WTC11 (cell line): ENCODE results near the gene TCF7L1. TPM values are rescaled to one million over a fixed set of nuclear protein-coding genes. Genes with fewer than 3 reads are reported as not detected.

Experiments
- ATF1 ChIP-seq: sonication (generic); formaldehyde crosslinking; IDR thresholded peaks from 2 replicates; pipeline ENCODE4 v1.8.1; 2023; ENCODE audit warnings: mild to moderate bottlenecking, moderate library complexity, missing genetic modification reagents
- ELF4 ChIP-seq: sonication (generic); formaldehyde crosslinking; IDR thresholded peaks from 2 replicates; pipeline ENCODE4 v1.8.1; 2022; ENCODE audit warnings: low read depth, mild to moderate bottlenecking, moderate library complexity, missing genetic modification reagents
- EMX1 ChIP-seq: fragments of 250-450 bp; sonication (Bioruptor Pico); IDR thresholded peaks from 2 replicates; pipeline ENCODE4 v1.8.0; 2021; ENCODE audit warnings: mild to moderate bottlenecking
- ETV6 ChIP-seq: sonication (generic); formaldehyde crosslinking; IDR thresholded peaks from 2 replicates; pipeline ENCODE4 v1.8.1; 2022; ENCODE audit warnings: mild to moderate bottlenecking, missing genetic modification reagents
- GABPB1 ChIP-seq: sonication (generic); formaldehyde crosslinking; IDR thresholded peaks from 2 replicates; pipeline ENCODE4 v1.8.1; 2023; ENCODE audit warnings: mild to moderate bottlenecking, missing genetic modification reagents
- GRHL2 ChIP-seq: fragments of 250-450 bp; sonication (Bioruptor Pico); IDR thresholded peaks from 2 replicates; pipeline ENCODE4 v1.8.0; 2022; ENCODE audit warnings: mild to moderate bottlenecking, moderate library complexity; ENCODE audit not compliant: insufficient replicate concordance, severe bottlenecking
- GTF2I ChIP-seq: fragments of 250-450 bp; sonication (Bioruptor Pico); conservative IDR thresholded peaks from 2 replicates; pipeline ENCODE4 v1.4.0; 2021; ENCODE audit warnings: mild to moderate bottlenecking
- IRF2 ChIP-seq: sonication (generic); formaldehyde crosslinking; IDR thresholded peaks from 2 replicates; pipeline ENCODE4 v1.8.0; 2022; ENCODE audit warnings: low read depth, missing genetic modification reagents, borderline replicate concordance
- NR2C2 ChIP-seq: sonication (generic); formaldehyde crosslinking; IDR thresholded peaks from 2 replicates; pipeline ENCODE4 v1.8.0; 2022; ENCODE audit warnings: mild to moderate bottlenecking, missing genetic modification reagents
- PRRX2 ChIP-seq: fragments of 250-450 bp; sonication (Bioruptor Pico); IDR thresholded peaks from 2 replicates; pipeline ENCODE4 v1.8.0; 2021; ENCODE audit warnings: mild to moderate bottlenecking
- SOX15 ChIP-seq: fragments of 250-450 bp; sonication (Bioruptor Pico); IDR thresholded peaks from 2 replicates; pipeline ENCODE4 v1.9.0; 2021; ENCODE audit warnings: mild to moderate bottlenecking
- TEAD1 ChIP-seq: sonication (generic); formaldehyde crosslinking; IDR thresholded peaks from 2 replicates; pipeline ENCODE4 v1.8.0; 2022; ENCODE audit warnings: mild to moderate bottlenecking, missing genetic modification reagents
- ZNF232 ChIP-seq: sonication (generic); formaldehyde crosslinking; IDR thresholded peaks from 2 replicates; pipeline ENCODE4 v1.8.0; 2022; ENCODE audit warnings: mild to moderate bottlenecking, missing genetic modification reagents
- total RNA-seq: library from RNA; stranded (reverse); gene quantifications from 3 replicates; pipeline ENCODE4 v1.2.3, GENCODE V29; 2021
- TF ChIP-seq, protein P1 (sequence below): sonication (generic); formaldehyde crosslinking; IDR thresholded peaks from 2 replicates; pipeline ENCODE4 v1.8.0; 2022; ENCODE audit warnings: missing genetic modification reagents
- TF ChIP-seq, protein P2 (sequence below): fragments of 250-450 bp; sonication (Bioruptor Pico); IDR thresholded peaks from 2 replicates; pipeline ENCODE4 v2.1.2; 2022; ENCODE audit warnings: mild to moderate bottlenecking, moderate library complexity
- TF ChIP-seq, protein P3 (sequence below): sonication (generic); formaldehyde crosslinking; IDR thresholded peaks from 2 replicates; pipeline ENCODE4 v1.8.0; 2023; ENCODE audit warnings: missing genetic modification reagents
- TF ChIP-seq, protein P4 (sequence below): sonication (generic); formaldehyde crosslinking; IDR thresholded peaks from 2 replicates; pipeline ENCODE4 v1.8.1; 2023; ENCODE audit warnings: mild to moderate bottlenecking, missing genetic modification reagents, borderline replicate concordance
- TF ChIP-seq, protein P5 (sequence below): sonication (generic); formaldehyde crosslinking; IDR thresholded peaks from 2 replicates; pipeline ENCODE4 v1.8.1; 2023; ENCODE audit warnings: mild to moderate bottlenecking, moderate library complexity, missing genetic modification reagents
- TF ChIP-seq, protein P6 (sequence below): fragments of 250-450 bp; sonication (Bioruptor Pico); conservative IDR thresholded peaks from 2 replicates; pipeline ENCODE4 v1.9.0; 2021; ENCODE audit warnings: mild to moderate bottlenecking
- TF ChIP-seq, protein P7 (sequence below): sonication (generic); formaldehyde crosslinking; IDR thresholded peaks from 2 replicates; pipeline ENCODE4 v1.8.1; 2023; ENCODE audit warnings: mild to moderate bottlenecking, missing genetic modification reagents
- TF ChIP-seq, protein P8 (sequence below): sonication (generic); formaldehyde crosslinking; IDR thresholded peaks from 2 replicates; pipeline ENCODE4 v1.8.1; 2023; ENCODE audit warnings: mild to moderate bottlenecking, missing genetic modification reagents

Gene TCF7L1
- total RNA-seq, 1 experiment from 2014 or later: 104 TPM

DNA sequence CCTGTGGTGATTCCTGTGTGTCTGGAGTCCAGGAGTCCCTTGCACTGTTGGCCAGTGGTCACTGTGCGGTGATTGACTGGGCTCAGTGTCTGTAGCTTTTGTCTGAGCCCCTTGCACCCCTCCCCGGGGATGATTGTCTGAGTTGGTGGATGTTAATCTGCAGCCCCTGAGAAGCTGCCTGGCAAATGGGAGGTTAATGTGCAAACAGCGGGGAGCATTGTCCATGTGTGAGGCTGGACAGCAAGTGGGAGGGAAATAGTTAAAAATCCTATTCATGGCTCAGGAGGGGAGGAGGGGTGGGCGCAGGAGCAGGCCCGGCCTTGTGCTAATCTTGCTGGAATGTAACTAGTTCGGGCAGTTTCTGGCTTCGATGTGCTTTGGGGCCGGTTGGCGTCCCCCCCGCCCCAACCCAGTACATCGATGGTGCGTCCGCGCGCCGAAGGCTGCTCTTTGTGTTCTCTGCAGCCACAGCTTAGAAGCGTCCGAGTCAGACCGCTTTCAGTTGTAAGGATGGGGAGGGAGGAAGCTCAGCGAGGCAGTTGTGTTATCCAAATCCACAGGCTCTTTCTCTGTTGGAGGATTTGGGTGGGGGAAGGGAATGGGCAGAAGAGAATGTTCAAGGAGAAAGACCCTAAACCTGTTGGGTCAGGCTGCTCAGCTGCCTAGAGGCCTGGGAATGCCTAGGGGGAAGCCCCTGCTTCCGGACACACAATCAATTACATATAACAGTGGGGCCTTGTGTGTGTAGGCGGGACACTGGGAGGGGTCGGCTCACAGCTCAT, 122.8 kb downstream of the TCF7L1 start (continued):
- TF ChIP-seq, protein P1, sequence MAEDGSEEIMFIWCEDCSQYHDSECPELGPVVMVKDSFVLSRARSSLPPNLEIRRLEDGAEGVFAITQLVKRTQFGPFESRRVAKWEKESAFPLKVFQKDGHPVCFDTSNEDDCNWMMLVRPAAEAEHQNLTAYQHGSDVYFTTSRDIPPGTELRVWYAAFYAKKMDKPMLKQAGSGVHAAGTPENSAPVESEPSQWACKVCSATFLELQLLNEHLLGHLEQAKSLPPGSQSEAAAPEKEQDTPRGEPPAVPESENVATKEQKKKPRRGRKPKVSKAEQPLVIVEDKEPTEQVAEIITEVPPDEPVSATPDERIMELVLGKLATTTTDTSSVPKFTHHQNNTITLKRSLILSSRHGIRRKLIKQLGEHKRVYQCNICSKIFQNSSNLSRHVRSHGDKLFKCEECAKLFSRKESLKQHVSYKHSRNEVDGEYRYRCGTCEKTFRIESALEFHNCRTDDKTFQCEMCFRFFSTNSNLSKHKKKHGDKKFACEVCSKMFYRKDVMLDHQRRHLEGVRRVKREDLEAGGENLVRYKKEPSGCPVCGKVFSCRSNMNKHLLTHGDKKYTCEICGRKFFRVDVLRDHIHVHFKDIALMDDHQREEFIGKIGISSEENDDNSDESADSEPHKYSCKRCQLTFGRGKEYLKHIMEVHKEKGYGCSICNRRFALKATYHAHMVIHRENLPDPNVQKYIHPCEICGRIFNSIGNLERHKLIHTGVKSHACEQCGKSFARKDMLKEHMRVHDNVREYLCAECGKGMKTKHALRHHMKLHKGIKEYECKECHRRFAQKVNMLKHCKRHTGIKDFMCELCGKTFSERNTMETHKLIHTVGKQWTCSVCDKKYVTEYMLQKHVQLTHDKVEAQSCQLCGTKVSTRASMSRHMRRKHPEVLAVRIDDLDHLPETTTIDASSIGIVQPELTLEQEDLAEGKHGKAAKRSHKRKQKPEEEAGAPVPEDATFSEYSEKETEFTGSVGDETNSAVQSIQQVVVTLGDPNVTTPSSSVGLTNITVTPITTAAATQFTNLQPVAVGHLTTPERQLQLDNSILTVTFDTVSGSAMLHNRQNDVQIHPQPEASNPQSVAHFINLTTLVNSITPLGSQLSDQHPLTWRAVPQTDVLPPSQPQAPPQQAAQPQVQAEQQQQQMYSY (CRISPR knock-in tag): no peak
- no peak for TF ChIP-seq ETV6 (CRISPR knock-in tag)
- no peak for TF ChIP-seq GABPB1 (CRISPR knock-in tag)
- TF ChIP-seq, protein P2, sequence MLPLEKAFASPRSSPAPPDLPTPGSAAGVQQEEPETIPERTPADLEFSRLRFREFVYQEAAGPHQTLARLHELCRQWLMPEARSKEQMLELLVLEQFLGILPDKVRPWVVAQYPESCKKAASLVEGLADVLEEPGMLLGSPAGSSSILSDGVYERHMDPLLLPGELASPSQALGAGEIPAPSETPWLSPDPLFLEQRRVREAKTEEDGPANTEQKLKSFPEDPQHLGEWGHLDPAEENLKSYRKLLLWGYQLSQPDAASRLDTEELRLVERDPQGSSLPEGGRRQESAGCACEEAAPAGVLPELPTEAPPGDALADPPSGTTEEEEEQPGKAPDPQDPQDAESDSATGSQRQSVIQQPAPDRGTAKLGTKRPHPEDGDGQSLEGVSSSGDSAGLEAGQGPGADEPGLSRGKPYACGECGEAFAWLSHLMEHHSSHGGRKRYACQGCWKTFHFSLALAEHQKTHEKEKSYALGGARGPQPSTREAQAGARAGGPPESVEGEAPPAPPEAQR (CRISPR knock-in tag): no peak
- TF ChIP-seq EMX1 (CRISPR knock-in tag): no peak
- no peak for TF ChIP-seq GRHL2 (CRISPR knock-in tag)
- TF ChIP-seq ZNF232: no peak
- TF ChIP-seq PRRX2: no peak
- TF ChIP-seq, protein P3, sequence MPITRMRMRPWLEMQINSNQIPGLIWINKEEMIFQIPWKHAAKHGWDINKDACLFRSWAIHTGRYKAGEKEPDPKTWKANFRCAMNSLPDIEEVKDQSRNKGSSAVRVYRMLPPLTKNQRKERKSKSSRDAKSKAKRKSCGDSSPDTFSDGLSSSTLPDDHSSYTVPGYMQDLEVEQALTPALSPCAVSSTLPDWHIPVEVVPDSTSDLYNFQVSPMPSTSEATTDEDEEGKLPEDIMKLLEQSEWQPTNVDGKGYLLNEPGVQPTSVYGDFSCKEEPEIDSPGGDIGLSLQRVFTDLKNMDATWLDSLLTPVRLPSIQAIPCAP (CRISPR knock-in tag): no peak
- TF ChIP-seq IRF2 (CRISPR knock-in tag): no peak
- TF ChIP-seq NR2C2 (CRISPR knock-in tag): no peak
- TF ChIP-seq, protein P4, sequence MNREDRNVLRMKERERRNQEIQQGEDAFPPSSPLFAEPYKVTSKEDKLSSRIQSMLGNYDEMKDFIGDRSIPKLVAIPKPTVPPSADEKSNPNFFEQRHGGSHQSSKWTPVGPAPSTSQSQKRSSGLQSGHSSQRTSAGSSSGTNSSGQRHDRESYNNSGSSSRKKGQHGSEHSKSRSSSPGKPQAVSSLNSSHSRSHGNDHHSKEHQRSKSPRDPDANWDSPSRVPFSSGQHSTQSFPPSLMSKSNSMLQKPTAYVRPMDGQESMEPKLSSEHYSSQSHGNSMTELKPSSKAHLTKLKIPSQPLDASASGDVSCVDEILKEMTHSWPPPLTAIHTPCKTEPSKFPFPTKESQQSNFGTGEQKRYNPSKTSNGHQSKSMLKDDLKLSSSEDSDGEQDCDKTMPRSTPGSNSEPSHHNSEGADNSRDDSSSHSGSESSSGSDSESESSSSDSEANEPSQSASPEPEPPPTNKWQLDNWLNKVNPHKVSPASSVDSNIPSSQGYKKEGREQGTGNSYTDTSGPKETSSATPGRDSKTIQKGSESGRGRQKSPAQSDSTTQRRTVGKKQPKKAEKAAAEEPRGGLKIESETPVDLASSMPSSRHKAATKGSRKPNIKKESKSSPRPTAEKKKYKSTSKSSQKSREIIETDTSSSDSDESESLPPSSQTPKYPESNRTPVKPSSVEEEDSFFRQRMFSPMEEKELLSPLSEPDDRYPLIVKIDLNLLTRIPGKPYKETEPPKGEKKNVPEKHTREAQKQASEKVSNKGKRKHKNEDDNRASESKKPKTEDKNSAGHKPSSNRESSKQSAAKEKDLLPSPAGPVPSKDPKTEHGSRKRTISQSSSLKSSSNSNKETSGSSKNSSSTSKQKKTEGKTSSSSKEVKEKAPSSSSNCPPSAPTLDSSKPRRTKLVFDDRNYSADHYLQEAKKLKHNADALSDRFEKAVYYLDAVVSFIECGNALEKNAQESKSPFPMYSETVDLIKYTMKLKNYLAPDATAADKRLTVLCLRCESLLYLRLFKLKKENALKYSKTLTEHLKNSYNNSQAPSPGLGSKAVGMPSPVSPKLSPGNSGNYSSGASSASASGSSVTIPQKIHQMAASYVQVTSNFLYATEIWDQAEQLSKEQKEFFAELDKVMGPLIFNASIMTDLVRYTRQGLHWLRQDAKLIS (CRISPR knock-in tag): 0 out of 2 replicates have a peak, but pooled peaks have one; percentile 44
- TF ChIP-seq SOX15 (CRISPR knock-in tag): no peak
- TF ChIP-seq, protein P5, sequence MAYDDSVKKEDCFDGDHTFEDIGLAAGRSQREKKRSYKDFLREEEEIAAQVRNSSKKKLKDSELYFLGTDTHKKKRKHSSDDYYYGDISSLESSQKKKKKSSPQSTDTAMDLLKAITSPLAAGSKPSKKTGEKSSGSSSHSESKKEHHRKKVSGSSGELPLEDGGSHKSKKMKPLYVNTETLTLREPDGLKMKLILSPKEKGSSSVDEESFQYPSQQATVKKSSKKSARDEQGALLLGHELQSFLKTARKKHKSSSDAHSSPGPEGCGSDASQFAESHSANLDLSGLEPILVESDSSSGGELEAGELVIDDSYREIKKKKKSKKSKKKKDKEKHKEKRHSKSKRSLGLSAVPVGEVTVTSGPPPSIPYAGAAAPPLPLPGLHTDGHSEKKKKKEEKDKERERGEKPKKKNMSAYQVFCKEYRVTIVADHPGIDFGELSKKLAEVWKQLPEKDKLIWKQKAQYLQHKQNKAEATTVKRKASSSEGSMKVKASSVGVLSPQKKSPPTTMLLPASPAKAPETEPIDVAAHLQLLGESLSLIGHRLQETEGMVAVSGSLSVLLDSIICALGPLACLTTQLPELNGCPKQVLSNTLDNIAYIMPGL: no peak
- no peak for TF ChIP-seq GTF2I (CRISPR knock-in tag)
- TF ChIP-seq, protein P6, sequence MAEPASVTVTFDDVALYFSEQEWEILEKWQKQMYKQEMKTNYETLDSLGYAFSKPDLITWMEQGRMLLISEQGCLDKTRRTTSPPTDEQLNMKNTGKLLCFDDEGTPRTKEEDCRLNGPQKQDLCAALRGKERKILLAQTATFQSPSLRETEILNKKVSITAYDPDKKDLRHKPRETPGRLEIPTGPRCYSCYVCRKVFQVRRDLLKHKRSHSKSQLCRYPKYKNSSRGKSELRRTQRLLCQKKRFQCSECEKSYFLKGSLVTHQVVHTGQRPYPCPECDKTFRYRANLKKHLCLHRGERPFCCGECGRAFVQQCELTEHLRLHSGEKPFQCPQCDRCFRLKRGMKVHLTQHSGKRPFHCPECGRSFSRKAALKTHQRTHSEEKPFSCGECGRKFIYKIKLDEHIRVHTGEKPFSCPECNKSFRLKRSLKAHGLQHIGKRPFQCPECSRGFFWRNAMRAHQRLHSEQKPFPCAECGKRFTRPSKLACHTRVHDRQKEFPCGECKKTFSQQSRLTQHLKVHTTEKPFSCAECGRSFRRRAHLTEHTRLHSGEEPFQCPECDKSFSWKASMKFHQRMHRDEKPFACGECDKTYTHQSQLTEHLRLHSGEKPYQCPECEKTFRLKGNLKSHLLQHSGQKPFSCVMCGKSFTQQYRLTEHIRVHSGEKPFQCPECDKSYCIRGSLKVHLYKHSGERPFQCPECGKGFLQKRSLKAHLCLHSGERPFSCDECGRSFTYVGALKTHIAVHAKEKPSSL (CRISPR knock-in tag): no peak
- TF ChIP-seq ELF4 (CRISPR knock-in tag): no peak
- TF ChIP-seq TEAD1 (CRISPR knock-in tag): peak; percentile 93; the same call in 1 of the 2 replicates
- no peak for TF ChIP-seq ATF1 (CRISPR knock-in tag)
- TF ChIP-seq, protein P7, sequence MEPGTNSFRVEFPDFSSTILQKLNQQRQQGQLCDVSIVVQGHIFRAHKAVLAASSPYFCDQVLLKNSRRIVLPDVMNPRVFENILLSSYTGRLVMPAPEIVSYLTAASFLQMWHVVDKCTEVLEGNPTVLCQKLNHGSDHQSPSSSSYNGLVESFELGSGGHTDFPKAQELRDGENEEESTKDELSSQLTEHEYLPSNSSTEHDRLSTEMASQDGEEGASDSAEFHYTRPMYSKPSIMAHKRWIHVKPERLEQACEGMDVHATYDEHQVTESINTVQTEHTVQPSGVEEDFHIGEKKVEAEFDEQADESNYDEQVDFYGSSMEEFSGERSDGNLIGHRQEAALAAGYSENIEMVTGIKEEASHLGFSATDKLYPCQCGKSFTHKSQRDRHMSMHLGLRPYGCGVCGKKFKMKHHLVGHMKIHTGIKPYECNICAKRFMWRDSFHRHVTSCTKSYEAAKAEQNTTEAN: no peak
- TF ChIP-seq, protein P8, sequence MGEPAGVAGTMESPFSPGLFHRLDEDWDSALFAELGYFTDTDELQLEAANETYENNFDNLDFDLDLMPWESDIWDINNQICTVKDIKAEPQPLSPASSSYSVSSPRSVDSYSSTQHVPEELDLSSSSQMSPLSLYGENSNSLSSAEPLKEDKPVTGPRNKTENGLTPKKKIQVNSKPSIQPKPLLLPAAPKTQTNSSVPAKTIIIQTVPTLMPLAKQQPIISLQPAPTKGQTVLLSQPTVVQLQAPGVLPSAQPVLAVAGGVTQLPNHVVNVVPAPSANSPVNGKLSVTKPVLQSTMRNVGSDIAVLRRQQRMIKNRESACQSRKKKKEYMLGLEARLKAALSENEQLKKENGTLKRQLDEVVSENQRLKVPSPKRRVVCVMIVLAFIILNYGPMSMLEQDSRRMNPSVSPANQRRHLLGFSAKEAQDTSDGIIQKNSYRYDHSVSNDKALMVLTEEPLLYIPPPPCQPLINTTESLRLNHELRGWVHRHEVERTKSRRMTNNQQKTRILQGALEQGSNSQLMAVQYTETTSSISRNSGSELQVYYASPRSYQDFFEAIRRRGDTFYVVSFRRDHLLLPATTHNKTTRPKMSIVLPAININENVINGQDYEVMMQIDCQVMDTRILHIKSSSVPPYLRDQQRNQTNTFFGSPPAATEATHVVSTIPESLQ (CRISPR knock-in tag): no peak
